HG03520 (cell line): Measurements from ENCODE around the gene MGAT3.
"Not testable (repeated sequence)": the region's sequence is repeated elsewhere in the genome, so short reads cannot be mapped to it uniquely, and the experiment has no call there.

Experiments
- ATAC-seq: cut with Tn5 transposase; IDR thresholded peaks from one replicate; pipeline ENCODE4 v1.9.1; 2021; ENCODE audit warnings: mild to moderate bottlenecking, moderate library complexity; ENCODE audit not compliant: unreplicated experiment

MGAT3 gene

DNA sequence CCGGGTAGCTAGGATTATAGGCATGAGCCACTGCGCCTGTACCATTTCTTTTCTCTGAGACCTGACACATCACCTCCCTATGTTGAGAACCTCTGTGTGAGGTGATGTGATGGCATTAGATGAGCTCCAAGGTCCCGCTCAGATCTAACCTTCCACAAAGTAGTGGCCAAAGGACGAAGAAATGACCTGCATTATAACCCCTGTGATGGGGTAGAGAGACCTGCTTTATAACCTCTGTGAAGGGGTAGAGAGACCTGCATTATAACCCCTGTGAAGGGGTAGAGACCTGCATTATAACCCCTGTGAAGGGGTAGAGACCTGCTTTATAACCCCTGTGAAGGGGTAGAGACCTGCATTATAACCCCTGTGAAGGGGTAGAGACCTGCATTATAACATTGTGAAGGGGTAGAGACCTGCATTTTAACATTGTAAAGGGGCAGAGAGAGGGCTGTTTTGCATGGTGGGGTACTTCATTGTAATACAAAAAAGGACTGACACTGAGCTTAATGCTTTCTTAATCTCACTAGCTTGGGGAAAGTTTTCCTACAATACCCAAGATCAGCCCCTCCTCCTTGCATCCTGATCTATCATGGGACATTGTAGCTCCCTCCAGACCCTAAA is 53.8 kb downstream of the MGAT3 start:
- no peak for ATAC-seq

DNA sequence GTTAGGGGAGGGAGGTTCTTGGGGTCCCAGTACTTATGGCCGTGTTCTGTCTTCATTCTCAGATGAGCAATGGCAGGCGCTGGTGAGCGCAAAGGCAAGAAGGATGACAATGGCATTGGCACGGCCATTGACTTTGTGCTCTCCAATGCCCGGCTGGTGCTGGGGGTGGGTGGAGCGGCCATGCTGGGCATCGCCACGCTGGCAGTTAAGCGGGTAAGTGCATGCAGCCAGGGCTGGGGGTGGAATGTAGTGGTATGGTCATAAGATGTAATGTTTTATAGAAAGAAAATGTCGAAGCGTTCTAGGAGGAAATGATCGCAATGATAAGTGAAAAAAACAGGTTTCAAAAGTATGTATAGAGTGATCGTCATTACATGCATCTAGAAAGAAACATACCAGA is 54.4 kb downstream of the MGAT3 start:
- ATAC-seq: no peak

GRCh38 chr22:39512026-39512425 is 55.2 kb downstream of the MGAT3 start:
- no peak for ATAC-seq

DNA sequence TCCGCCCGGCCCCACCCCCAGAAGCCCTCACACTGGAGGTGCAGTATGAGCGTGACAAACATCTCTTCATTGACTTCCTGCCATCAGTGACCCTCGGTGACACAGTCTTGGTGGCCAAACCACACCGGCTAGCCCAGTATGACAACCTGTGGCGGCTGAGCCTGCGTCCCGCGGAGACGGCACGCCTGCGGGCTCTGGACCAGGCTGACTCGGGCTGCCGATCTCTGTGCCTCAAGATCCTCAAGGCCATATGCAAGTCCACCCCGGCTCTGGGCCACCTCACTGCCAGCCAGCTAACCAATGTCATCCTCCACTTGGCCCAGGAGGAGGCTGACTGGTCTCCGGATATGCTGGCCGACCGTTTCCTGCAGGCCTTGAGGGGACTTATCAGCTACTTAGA is 57.0 kb downstream of the MGAT3 start:
- no peak for ATAC-seq

GRCh38 chr22:39514373-39514973 is 57.7 kb downstream of the MGAT3 start:
- ATAC-seq: no peak

DNA sequence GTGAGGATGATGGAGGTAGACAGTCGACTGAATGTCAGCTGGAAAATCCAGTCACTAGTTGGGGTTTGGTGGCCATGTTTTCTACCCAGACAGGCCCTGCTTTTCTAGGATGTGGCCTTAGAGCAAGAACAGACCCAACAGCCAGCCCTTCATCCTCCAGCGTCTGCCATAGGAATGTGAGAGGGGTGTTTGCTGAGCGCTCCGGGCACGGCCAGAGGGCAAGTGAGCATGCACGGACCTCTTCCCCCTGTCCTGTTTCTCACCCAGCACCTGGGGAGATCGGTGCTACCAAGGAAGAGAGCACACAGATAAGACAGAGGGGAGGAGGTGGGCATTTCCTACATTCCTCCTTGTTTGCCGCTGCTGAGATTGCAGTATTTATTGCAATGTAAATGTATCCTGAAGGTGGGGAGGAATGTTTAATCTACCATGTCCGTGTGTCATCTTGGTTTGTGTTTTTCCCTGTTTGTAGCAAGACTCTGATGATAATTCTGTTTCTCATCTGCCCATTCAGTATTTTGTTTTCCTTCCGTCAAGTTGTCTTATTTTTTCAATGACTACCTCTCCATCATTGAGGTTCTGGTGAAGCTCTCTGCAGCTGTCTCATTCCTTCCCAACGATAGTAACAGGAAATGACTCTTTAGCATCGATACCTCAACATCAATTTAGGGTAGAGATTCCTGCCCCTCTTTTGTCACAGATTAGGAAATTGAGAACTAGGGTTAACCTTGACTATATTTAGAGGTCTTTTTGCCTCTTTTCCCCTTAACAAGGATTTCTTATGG is 58.6 kb downstream of the MGAT3 start:
- no peak for ATAC-seq

DNA sequence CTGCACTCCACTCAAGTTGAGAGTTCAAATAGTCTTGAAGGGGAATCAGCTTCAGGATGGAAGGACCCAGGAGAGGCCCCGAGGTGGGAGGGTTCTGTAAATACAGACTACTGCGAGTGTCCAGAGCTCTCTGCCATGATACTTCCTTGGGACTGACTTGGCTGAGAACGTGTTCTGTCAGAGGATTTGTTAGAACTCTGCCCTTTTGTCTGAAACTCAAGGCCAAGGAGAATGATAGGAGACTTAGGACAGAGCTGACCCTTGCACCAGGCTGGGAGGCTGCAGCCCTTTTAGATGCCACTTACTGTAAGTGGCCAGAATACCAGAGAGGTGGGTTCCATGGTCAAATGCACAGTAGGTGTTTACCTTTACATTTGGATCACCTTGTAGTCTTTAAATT is 60.7 kb downstream of the MGAT3 start:
- ATAC-seq: no peak

GRCh38 chr22:39518144-39518786 is 61.5 kb downstream of the MGAT3 start:
- ATAC-seq: no peak

- ATAC-seq: no peak
These were observed 62.3 kb downstream of the MGAT3 start for GRCh38 chr22:39518996-39519680.

GRCh38 chr22:39519681-39520225 is 62.9 kb downstream of the MGAT3 start:
- peak; percentile 73 for ATAC-seq

- peak; percentile 23 for ATAC-seq
These were observed 63.7 kb downstream of the MGAT3 start, which contains the start of gene ATF4 for GRCh38 chr22:39520226-39521105. Gene ATF4 (plus strand): TSS chr22:39520562. CDS start chr22:39521446, 884 bp downstream.

- not testable (repeated sequence) for ATAC-seq
These were observed 64.5 kb downstream of the MGAT3 start for GRCh38 chr22:39521106-39521885.

- not testable (repeated sequence) for ATAC-seq
These were observed 65.3 kb downstream of the MGAT3 start for GRCh38 chr22:39522091-39522490.

DNA sequence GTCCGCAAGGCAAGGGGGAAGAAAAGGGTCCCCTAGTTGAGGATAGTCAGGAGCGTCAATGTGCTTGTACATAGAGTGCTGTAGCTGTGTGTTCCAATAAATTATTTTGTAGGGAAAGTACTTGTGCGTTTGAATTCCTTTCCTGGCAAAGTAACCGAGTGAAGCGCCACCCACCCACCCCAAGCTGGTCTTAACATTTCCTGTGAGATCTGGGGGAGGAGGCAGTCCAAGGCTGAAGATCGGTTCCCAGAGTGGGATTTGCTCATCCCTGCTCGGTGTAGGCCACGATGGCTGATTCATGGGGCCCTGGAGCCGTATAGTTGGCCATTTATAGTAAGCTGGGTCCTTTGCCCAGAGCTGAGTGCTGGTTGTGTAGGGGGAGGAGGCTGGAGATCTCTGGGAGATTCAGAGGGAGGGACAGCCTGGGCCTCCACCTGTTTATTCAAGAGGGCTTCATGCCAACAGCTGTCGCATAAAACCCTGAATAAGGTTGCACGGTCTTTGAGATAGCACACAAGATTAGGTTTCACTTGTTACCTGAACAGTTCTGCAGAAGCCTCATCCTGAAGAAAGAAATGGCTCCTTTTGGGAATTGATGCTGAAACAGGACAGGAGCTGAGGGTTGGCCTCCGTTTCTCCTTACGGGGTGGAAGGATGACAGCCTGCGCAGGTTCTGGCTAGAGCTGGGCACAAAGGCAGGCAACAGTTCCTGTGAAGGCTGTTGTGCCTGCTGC is 65.9 kb downstream of the MGAT3 start:
- ATAC-seq: no peak

DNA sequence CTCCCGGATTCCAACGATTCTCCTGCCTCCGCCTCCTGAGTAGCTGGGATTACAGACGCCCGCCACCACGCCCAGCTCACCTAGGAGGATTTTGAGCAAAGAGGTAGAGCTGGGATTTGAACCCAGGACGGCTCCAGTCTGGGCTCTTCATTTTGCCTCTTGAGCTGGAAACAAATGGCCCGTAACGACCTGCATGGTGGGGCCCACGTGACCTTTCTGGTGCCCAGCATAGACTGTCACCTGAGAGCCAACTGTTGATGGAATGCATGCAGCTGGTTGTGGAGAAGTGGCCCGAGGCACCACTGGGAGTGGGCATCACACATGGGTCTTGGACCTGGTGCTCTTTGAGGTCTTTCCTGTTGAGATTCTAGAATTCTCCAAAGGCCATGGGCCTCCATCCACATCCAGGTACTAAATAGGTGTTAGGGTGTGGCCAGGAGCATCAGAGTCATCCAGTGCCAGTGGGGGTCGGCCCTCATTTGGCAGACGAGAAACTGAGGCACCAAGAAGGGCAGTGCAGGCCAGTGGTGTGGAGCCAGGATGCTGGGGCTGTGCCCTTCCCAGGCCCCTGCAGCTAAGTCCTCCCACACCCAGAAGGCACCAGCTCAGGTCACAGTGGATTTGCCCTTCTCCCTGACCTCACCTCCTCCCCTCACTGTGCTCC is 67.4 kb downstream of the MGAT3 start:
- ATAC-seq: no peak

- ATAC-seq: no peak
These were observed 68.2 kb downstream of the MGAT3 start for GRCh38 chr22:39524753-39525657.

DNA sequence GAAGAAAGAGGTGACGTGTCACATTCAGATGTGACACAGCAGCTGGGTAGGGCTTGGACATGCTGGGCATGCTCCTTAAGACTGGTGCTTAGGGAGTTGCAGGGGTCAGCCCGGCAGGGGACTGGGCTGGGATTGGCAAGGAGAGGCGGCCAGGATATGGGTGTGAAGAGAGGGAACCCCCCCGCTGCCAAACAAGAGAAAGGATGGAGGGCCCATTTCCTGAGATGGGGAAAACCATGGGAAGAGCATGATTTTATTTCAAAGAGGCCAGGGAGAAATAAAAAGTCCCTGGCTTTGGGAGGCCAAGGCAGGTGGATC is 68.8 kb downstream of the MGAT3 start:
- ATAC-seq: no peak
